DMS114 treated with DMSO at 0.1 percent for 48 hours (cell line): Measurements from ENCODE around the gene IFI44.

Experiments
- DNase-seq: peaks from one replicate; lab custom pipeline; 2025; ENCODE audit not compliant: unreplicated experiment; lab: John Stamatoyannopoulos, UW

Gene IFI44

DNA sequence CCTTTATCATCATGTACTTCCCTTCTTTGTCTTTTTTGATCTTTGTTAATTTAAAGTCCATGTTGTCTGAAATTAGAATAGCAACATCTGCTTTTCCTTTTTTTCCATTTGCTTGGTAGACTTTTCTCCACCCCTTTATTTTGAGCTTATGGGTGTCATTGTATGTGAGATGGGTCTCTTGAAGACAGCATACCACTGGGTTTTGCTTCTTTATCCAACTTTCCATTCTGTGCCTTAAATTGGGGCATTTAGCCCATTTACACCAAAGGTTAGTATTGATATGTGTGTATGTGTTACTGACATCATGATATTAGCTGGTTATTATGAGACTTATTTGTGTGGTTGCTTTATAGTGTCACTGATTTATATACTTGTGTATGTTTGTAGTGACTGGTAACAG, 50.2 kb downstream of the IFI44 start:
- no peak for DNase-seq

- no peak for DNase-seq
Observed at GRCh38 chr1:78702426-78702825, 52.8 kb downstream of the IFI44 start.

- no peak for DNase-seq
Observed at GRCh38 chr1:78703806-78704205, 54.2 kb downstream of the IFI44 start.

DNA sequence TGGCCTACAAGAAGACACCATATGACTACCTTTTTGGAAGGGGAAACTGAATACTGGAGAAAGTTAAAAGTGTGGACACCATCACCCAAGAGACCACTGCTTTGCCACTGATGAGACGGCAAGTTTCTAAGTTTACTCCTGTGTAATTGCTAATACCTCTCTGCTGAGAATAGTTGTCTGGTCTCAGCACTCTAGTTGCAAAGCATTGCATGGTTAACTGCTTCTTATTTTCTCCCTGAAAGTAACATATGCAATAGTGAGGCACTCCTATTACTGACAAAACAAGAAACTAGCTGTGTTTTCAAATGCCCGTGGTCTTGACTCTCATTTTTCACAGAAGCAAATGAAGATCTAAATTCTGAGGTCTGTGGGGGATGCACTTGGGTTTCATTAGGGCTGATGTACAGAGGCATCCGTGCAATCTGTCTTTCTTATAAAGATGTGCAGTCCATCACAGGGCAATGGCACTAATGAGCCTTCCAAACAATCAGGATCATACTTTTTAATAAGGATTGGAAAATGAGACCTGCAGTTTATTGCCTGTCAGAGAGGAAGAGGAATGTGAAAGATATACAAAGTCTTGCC, 62.9 kb downstream of the IFI44 start:
- no peak for DNase-seq

DNA sequence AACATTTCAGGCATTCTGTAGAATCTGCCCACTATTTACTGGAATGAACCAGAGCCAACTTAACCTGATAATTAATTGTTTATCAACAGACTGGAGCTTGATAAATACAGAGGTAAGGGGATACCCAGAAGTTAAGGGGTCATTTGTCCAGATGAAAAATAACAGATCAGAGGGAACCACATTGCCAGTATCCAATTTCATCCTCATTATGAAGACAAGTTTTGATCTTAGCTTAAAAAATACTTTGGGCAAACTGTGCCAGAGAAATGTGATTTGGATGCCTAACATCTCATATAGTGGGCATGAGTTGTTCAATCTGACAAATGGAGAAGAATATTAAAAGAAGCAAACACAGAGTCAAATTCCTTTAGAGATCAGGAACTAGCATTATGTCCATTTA, 63.7 kb downstream of the IFI44 start:
- DNase-seq: no peak
